Stimulated activated CD8-positive, alpha-beta memory T cell treated with anti-CD3 and anti-CD28 coated beads, Interleukin-12 subunit alpha, Interleukin-12 subunit beta, amount 100 ng/mL, for 24 hours (primary cell): ENCODE data around the gene TP53AIP1.

Experiments used
- DNase-seq: peaks from one replicate; pipeline ENCODE4 v3.0.0-alpha.2; 2020; ENCODE audit errors: extremely low read depth

The TP53AIP1 gene, protein sequence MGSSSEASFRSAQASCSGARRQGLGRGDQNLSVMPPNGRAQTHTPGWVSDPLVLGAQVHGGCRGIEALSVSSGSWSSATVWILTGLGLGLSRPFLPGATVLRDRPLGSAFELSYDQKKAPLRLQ

DNA sequence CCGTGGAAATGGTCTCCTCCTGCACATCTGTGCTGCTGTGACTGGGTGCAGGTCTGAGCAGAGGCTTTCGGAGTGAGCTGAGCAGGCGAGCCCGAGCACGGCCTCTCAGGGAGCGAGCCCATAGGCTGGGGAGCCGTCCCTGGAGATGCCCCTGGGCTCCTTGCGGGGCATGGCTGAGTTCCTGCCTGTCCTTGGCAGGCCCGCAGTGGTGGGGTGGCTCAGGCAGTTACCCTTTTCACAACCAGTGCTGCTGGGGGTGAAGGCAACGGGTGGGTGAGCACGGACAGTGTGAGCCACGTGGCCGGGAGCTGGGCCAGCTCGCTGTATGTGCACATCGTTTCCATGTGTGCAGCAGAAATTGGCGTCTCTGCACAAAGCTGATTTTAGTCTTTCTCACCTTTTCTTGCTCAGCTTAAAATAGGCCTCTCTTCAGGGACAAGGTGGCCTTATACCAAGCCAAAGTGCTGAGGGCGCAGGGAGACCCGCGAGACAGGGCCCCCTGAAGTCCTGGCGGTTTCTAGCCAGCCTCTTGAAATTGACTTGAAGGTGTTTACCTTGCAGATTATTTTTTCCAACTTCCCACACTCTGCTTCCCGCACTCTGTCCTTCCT, at the start of gene TP53AIP1:
Gene TP53AIP1, minus strand, starts transcription at position 55 of the 611 bp plus-strand sequence. CDS start 5,053 bp downstream, outside the sequence.
- DNase-seq = no peak

DNA sequence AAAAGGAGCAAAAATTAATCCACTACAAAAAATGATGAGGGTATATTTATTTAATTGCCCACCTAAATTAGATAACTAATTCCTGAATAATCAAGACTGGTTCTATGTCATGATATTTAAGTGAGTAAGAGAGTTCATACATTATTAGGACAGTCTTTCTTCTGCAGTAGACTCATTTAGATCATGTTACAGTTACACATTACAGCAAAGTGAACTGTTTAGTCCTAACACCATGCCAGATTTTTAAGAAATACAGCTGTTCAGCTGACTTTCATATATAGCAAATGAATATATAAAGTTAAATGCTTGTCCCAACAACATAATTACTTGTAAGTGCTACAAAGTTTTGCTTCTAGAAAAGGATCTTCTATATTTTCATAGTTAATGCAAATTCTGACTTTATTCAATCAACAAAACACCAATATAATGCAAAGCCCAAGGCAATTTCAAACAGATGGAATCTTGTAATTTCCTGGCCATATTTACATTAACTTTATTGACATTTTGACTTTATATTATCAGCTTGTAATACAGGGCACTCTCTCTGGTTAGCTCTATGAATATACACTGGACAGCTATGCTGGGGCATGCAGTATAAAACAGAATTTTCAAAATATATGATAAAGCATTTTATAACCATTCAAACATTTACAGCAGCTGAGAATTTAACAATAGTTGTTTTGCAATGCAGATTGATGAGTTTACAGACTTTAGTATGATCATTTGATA, 45.7 kb upstream of the TP53AIP1 start:
- no peak for DNase-seq

DNA sequence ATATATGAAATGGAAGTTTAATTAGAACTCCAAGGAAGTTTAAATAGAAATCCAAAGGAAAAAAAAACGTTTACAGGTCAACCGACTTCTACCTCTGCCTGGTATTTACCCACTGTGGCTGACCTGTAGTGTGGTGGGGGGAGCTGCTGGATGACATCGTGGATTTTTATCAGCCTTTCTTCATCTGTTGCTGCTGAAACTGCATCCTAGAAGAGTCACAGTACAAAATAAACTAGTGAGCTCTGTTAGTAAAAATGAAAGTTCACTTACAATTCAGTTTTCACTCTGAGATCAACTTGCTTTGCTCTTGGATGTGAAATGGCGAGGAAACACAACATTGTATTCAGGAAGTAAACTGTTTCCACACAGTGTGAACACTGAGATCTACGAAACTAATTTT, 43.2 kb upstream of the TP53AIP1 start:
- no peak for DNase-seq

DNA sequence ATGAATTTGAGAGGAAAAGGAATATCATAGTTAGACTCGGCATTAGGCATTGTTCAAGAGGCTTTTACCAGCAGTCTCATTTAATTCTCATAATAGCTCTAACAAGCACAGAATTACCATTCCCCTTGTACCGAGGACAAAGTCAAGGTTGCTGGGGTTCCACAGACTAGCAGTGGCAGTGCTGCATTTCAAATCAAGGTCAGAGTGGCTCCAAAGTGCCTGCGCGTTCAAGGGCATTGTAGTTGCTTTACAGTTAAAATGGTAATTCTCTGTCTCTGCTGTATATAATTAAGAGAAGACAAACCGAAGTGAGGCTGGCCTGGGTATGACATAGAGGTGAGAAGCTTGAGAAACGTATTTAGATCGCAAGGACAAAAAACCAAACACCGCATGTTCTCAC, 40.4 kb upstream of the TP53AIP1 start:
- no peak for DNase-seq

DNA sequence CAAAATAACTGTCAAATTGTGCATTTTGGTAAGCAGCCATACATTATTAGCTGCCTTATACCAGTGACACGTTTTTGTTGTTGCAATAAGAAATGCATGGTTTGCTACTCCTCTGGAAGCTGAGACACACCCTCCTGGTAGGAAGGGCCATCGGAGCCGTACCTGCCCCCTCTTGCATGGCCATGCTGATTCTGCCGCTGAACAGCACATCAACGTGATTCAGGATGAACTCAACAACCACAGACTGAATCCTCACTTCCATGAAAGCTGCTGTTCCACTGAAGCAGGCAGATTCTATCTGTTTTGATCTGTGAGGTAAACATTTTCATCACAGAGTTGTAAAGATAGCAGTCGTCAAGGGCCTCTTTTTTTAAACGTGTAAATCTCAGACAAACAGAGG, 38.6 kb upstream of the TP53AIP1 start:
- no peak for DNase-seq

DNA sequence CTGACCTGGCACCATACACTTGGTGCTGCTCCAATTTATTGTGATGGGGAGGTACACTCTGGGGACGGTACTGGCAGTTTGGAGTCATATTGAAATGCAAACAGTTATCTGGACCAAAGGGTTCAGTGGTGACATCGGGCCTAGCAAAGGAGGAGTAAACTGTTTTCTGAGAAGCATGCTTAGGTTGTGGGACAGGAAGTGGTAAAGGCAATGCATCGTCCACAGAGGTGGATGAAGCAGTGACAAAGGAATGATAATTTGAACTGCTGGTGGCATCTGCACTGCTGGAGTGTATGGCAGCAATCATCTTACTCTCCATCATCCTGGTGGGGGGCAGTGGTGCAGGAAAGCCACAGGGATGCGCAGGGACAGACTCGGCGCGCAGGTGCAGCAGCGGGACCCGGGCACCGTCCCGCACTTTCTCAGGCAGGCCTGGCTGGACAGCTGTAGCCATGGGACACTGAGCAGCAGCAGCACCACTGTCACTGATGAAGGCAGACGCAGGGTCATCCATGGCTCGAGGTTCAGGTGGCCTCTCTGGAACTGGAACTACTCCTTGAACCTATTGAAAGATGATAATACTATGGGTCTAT, 28.0 kb upstream of the TP53AIP1 start:
- no peak for DNase-seq

DNA sequence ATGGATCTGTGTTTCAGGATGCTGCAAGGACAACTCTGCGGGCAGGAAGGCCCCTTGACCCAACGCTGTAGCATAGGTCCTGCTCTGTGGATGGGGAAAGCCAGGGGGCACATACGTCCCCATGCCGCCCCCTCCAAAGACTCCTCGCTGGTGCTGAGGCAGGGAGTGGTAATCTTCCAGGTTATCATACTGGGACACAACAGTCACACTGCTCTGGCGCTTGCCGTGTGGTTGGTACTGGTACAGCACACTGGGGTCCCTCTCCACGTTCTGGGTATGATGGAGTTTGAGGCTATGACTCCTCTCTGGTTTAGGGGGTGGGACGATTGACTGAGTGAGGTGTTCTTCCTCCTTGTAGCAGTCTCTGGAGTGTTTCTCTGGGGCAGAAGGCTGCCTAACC, 26.2 kb upstream of the TP53AIP1 start:
- no peak for DNase-seq

DNA sequence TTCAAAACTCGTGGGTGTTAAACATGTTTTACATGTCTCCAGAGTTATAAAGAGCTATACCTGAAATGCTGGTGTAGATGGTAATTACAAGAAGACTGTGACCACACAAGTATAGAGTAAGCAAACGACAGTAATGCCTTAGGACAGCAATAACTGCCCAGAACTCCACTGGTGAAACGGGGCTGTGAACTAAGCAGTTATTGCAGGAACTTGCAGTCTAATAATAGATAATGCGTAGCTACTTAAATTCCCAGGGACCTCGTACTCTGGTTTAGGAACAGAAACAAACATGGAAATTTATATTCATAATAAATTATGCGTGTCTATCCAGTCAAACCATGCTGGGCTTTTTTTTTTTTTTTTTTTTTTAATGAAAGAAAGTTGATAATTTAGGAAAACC, 24.9 kb upstream of the TP53AIP1 start:
- no peak for DNase-seq

DNA sequence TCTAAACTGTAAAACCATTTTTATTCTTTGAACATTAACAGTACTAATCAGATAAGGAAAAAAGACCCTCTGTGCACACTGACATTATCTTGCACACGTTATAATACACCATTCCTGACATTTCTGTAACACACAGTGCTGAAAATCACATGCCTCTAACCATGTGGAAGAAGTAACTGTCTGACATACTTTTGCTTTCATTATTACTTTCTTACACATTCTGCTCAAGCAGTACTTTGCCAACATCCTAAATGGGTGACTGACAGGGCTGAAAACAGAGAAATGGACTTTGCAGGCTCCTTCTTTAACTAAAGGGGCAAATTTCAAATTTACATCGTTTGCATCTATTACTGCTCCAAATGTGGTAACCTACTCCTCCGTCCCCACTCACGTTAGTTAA, 22.8 kb upstream of the TP53AIP1 start:
- DNase-seq = no peak

DNA sequence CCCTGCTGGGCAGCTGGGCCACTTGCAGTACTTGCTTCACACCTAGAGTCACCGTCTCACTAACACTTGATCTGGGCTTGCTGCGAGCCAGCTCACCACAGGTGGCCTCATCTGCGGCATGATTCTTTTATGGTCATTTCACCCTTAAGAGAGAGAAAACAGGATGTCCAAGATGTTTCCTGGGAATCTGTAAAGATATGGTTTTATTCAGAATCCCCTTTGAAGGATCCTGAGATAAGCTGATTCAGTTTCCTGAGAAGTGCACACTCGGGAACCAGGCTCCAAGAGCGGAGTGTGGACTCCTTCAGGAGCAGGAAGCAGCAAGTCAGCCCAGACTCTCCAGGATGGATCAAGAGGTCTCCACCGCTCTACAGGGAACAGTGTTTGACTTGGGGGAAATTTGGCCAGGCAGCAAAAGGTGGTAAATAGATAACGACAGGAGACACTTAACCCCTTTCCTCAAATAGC, 21.8 kb upstream of the TP53AIP1 start:
- DNase-seq = no peak

DNA sequence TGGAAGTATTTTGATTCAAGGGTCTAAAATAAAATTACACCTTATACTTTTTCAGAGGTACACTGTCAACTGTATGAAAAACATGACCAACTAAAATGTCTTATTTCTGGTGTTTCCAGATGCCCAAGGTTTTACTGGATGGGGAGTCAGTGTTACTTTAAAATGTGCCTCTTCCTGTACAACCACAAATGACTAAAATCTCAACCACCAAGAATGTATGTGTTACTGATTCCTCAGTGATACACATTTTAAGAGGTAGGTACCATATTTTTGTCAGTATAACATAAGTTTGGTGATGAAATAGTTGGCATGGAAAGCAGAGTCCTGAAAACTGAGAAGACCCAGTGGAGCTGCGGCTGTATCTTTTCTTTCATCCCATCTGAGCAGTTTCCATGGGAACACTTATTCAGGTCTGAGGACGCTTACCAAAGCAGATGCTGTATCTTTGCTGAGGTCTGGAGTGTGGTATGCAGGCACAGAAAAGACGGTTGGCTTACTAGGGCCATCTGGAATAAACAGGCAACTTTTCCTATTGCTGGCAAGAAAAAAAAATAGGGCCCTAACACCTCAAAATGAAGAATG, 21.2 kb upstream of the TP53AIP1 start:
- no peak for DNase-seq

DNA sequence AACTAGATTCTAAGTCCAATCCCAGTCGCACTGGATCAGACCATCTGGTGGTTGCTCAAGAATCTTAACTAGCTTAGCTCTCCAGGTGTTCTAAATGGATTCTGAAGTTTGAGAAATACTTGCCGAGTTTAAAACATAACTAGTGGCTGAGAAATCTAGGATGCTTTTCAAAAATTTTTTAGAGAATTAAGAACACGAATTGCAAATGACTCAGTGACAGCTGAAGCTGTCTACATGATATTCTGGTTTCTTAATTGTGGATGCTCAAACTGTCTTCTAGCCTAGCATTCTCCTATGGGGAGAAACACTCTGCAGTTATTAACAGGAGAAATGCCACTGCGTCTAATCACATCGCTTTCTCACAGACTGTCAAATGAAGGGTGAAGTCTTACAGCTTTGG, 20.2 kb upstream of the TP53AIP1 start:
- no peak for DNase-seq

DNA sequence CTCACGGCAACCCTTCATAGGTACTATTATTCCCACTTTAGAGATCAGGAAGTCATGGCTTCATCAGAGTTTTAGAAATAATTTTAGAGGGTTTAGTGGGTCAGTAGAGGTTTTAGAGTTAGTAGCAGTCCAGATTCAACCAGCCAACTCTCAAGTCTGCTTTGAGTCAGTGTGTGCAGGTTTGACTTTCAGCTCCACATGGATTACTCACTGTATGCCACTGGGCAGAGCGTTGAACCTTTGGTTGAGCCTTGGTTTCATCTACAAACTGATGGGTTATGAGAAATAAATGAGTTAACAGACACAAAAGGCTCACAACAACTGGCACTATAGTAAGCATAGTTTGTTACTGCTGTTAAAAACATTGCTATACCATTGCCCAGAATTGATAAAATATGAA, 19.0 kb upstream of the TP53AIP1 start:
- DNase-seq = no peak

DNA sequence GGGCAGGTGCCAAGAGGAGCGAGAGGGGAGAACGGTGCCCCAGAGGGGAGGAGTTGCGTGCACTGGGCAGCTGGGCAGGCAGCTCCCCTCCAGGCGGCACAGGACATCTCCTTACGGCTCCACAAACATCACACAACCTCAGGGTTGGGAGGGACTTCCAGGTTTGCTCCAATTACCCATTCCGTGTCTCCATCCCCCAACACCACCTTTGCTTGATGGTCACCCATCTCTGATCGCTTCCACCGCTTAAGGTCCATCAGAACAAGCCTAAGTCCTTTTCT, 14.5 kb upstream of the TP53AIP1 start:
- DNase-seq = no peak

DNA sequence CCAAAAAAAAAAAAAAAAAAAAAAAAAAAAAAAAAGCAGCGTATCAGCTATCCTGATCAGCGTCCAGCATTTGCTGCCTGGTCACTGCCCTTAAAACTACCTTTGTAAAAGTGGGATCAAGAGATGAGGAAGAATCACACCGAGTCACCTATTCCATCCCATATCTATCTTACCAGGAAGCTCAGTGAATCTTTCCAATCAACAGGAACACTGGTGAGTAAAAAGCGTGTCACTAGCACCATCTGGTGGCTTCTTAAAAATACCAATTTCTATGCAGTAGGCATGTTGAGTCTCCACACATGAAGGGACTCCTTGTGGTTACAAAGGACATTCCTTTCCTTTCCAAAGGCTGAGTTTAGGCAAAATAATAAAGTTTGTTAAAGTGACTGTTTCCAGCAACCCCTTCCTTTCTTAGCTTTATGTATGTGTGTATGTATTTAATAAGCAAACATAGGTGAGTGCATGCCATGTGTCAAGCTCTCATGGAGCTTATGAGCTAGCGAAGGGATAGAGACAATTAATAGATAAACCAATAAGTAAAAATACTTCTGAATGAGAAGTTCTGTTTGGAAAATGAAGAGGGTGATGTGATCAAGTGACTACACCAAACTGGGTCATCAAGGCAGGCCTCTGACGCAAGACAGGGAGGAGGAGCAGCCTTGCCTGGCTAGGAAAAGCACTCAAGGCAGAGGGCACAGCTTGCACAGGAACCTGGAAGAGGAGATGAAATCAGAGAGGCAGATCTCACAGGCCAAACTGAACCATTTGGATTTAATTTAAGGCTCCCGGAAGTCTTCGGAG, 13.9 kb upstream of the TP53AIP1 start:
- no peak for DNase-seq

DNA sequence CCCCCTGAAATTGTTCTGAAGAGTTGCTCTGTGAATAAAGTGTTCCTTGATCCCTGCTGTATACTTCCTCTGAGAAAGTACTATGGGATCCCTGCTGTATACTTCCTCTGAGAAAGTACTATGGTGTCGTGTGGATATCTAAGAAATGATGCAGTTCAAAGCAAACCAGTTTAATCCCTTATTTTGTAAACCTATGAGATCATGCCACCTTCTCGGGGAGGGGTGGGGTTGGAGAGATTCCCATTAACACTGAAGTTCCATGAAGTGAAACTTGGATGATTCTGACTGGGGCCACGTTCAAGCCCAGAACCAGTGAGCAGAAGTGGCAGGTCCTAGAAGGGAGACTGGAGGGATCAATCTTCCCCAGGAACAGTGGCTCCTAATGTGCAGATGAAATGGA, 13.0 kb upstream of the TP53AIP1 start:
- DNase-seq = no peak

DNA sequence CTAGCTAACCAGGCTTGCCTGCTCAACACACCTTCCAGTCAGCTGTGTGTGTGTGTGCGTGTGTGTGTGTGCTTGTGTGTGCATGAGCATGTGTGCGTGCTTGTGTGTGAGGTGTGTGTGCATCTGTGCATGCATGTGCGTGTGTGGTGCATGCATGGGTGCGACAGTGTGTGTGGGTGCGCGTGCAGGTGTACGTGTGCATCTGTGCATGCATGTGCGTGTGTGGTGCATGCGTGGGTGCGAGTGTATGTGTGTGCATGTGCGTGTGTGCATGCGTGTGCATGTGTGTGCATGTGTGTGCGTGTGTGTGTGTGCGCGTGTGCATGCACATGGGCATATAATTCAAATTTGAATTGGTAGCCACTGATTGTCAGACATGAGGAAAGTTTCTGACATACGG, 10.5 kb upstream of the TP53AIP1 start:
- DNase-seq = no peak

DNA sequence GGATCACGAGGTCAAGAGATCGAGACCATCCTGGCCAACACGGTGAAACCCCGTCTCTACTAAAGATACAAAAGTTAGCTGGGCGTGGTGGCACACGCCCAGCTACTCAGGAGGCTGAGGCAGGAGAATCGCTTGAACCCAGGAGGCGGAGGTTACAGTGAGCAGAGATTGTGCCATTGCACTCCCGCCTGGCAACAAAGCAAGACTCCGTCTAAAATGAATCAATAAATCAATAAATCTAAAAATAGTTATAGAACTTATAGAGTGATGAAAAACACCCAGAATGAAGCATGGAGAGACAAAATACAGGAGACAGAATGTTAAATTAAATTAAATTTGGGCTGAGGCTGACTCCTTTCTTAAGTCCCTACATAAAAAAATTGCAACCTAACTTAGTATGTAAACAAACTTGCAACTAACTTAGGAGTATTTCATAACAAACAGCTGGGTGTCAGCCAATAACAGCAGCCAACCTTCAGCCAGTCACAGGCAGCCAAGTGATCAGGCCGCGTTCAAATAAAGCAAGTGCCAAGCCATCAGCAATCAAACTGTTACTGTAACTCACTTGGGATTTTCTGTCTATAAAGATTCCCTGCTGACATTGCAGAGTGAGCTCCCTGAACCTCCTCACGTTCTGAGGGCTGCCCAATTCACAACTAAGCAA, 7.3 kb upstream of the TP53AIP1 start:
- DNase-seq = no peak

DNA sequence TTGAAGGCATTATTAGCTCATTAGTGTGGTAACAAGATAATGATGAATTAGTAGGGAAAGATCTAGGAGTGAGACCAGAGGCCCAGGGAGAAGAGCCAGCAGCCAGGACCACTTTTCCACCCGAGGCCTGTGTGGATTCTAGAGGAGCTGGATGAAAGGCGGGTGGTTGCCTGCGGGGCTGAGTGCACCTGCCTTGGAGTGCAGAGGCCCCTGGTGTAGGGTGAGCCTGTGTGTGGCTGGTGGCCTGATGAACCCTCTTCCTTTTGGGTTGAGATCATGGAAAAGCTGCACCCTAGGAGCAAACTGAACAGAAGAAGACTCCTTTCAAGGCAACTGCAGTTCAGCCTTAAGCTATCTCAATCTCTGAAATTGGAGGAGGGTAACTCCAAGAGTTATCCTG, 5.9 kb upstream of the TP53AIP1 start:
- DNase-seq = no peak

DNA sequence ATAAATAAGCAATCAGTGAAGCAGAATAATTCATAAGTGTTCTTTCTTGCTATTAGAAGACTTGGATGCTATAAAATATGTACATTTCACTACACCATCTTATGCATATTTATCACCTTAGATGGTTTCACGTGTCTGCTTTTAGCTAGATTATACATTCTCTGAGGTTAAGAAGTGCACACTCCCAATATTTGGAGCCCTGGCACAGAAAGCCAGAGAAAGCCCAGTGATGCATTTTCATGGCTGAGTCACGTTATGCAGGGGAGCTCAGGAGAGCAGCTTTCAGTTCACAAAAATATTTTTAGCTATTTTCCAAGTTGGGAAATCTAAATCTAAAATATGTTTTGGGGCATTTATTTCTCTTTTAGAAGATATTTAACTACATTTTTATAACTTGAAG, 5.1 kb upstream of the TP53AIP1 start:
- DNase-seq = no peak

DNA sequence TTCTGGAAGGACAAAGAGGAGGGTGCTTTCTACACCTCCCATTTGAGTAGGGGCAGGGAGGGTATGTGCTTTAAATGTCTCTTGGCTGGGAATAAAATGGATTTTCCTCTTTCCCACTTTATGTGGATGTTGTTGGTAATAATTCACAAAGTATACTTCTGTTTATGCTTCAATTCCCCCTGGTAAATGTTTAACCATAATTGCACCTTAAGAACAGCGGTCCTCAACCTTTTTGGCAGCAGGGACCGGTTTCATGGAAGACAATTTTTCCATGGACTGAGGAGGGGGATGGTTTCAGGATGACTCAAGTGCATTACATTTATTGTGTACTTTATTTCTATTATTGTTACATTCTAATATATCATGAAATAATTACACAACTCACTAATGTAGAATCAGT, 4.0 kb upstream of the TP53AIP1 start:
- DNase-seq = no peak
